Cardiac fibroblast (primary cell): Measurements from ENCODE around the gene RBM20.

ENCODE experiments used
- DNase-seq, 2 donors: peaks; one replicate each; pipeline versions ENCODE4 v3.0.0 to v3.0.0-alpha.2; 2010; ENCODE audit warnings: low read depth in 2 of 2
- H3K4me3 ChIP-seq, 2 donors: replicated peaks in 1 of 2; 1 replicate in 1 of 2; 2 replicates in 1 of 2; pipeline ENCODE4 v1.5.1; 2011; ENCODE audit warnings: low read depth in 2 of 2, low read length in 2 of 2, mild to moderate bottlenecking in 2 of 2, moderate library complexity in 1 of 2
- TF ChIP-seq, protein P1 (sequence below): IDR thresholded peaks from one replicate; pipeline ENCODE4 v1.5.1; 2011; ENCODE audit warnings: low read depth, mild to moderate bottlenecking, low read length, inconsistent platforms

Gene RBM20

DNA sequence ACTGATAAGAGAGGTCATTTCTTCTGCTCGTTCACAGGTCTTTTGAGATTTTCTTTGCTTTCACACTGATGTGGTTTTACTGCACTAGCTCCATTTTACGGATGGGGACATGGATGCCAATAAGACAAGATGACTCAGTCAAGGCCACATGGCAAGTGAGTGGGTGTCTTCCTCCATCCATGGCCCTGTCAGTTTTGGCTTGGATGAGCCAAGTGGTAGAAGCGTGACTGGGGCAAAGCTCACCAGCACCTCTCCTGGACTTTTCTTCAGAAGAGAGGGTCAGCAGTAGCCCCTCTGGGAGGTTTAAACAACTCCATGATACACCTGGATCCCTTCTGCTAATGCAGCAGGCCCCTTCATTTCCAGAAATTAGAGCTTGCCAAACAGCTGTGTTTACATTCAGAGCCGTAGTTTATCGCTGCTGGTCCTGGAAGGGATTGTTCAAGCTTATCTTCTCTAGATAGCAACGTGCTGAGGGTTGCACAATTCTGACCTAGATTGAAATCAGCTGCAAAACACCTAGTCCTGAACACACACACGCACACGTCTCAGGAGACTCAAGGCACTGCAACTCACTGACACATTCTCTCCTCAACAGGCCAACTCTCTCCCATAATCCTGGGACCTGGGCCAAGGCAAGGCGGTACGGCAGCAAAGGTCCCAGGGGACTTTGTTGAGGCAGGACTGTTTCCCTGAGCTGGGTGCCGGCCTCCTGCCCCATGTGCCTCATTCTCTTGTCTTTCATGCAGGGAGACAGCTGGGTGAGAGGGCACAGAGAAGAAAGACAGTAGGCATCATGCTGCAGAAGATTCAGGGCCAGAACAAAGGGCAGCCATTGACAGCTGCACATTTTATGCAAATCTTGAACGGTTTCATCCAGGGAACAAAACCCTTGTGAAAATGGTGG, 213.4 kb downstream of the RBM20 start:
- TF ChIP-seq, protein P1, sequence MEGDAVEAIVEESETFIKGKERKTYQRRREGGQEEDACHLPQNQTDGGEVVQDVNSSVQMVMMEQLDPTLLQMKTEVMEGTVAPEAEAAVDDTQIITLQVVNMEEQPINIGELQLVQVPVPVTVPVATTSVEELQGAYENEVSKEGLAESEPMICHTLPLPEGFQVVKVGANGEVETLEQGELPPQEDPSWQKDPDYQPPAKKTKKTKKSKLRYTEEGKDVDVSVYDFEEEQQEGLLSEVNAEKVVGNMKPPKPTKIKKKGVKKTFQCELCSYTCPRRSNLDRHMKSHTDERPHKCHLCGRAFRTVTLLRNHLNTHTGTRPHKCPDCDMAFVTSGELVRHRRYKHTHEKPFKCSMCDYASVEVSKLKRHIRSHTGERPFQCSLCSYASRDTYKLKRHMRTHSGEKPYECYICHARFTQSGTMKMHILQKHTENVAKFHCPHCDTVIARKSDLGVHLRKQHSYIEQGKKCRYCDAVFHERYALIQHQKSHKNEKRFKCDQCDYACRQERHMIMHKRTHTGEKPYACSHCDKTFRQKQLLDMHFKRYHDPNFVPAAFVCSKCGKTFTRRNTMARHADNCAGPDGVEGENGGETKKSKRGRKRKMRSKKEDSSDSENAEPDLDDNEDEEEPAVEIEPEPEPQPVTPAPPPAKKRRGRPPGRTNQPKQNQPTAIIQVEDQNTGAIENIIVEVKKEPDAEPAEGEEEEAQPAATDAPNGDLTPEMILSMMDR = no peak
- peak; percentile 54 to 67 for DNase-seq
- H3K4me3 ChIP-seq = no peak overlapping the region

DNA sequence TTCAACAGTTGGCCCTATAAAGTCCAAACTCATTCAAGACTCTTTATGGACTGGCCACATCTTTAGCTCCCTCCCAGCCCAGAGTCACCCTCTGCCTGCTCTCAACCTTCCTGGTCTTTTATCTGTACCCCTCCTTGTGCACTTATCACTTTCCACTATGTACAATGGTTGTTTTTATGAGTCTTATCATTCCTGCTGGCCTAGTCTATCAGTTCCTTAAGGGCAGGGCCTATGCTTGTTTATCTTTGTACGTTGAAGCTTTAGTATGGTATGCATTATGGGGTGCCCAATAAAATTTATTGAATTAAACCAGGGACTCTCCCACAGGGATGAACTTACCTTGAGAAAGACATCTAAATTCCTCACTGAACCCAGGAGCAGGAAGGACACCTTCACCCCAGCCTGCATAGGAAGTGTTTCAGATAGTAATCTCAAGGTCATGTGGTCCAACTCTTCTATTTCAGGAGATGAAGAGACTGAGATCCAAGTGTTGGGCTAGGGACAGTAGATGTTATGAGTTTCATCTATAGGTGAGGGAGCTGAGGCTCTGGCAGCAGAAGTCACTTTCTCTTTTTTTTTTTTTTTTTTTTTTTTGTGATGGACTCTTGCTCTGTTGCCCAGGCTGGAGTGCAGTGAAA, 214.3 kb downstream of the RBM20 start:
- DNase-seq = no peak
- H3K4me3 ChIP-seq = no peak overlapping the region
- TF ChIP-seq, protein P1 = no peak

DNA sequence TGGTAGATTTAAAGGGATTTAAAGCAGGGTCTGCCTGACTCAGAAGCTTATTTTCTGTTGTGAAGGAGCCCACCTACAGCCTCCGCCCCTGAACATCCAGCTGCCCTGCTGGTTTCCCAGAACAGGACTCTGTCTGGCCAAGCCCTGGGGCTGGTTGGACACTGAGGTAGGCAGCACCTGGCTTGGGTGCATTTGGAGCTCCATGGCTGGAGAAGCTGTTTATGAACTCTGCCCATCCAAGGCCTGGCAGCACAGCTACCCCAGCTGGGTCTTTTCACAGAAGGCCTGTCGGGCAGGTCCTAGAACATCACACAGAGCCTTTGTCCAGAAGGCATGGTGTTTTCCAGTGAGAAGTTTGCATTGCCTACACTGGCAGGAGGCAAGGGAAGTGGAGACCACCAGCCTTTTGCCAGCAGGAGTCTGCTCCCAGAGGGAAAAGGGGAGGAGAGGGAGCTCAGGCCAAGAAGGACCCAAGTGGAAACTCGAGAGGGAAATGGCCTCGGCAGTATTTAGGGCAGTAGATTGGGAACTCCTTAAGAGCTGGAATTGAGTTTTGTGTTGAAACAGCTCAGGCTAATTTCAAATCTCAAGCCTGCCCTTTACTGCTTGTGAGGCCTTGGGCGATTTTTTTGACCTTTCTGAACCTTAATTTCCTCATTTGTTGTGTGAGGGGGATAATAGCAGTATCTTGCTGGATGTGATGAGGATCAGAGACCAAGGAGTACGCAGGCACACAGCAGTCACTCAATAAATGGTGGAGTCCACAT, 215.3 kb downstream of the RBM20 start:
- H3K4me3 ChIP-seq = no peak overlapping the region
- TF ChIP-seq, protein P1 = no peak
- DNase-seq = peak in 1 of 2 donors; percentile 21

DNA sequence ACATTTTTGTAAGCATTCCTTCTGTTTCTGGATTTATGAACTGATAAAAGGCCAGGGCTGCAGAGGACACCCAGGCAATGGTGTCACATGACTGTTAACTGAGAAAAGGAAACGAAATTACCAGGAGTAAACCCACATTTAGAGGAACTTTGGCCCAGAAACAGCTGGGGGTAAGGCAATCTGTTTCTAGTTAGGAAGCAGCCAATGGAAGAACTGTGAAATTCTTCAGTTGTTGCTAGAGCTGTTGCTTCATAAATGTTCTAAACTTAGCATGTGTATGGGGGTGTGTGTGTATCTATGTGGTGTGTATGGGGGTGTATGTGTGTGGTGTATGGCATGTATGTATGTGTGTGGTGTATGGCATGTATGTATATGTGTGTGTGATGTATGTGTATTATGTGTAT, 215.8 kb downstream of the RBM20 start:
- DNase-seq = peak; percentile 43 to 87
- H3K4me3 ChIP-seq = no peak overlapping the region
- TF ChIP-seq, protein P1 = no peak

DNA sequence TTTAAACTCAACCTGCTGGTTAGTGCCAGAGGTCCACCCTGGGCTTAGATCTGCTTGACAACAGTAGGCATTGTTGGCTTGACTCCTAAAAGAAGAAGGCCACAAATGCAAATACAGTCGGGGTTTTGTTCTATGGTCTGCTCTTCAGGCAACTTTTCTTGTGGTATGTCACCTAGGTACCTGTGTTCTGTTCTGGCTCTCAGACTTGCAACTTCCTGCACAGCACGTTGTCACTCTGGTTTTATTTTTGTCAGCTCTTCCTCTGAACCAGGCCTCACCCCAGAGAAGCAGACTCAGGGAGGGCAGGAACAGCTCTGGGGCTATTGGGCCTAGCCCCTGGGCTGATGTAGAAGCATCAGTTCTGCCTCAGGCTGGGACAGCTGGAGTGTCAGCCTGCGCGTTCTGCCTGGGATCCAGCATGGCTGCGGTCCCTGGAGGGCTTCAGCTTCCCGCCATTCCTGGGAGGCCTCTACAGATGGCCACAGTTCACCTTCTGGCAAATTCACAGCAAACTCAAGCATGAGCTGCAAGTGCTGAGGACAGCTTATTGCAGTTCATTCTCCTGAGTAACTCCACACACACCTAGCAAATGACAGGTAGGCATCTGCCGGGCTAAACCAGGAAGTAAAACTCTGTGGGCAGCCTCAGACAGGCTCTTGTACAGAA, 216.6 kb downstream of the RBM20 start:
- TF ChIP-seq, protein P1 = no peak
- DNase-seq = no peak
- H3K4me3 ChIP-seq = no peak overlapping the region

DNA sequence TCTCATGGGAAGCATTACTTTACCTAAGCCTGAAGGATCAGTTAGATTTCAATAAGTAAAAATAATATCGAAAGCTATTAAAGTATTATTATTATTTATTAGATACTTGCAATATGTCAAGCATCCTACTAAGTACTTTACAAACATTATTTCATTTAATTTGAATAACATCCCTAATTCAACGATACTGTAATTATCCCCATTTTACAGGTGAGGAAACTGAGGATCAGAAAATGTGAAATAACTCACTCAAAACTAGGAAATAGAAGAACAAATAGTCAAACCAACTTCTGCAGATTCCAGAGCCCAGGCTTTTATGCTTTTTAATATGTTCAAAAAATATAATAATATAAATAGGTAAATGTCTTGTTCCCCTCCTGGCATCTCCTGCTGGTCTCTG, 217.3 kb downstream of the RBM20 start:
- no peak overlapping the region for H3K4me3 ChIP-seq
- no peak for DNase-seq
- TF ChIP-seq, protein P1 = no peak
